ENCODE results near the gene SEMA4D. TPM values are rescaled to one million over a fixed set of nuclear protein-coding genes. Genes with fewer than 3 reads are reported as not detected.

SEMA4D gene
- total RNA-seq, 1 donor from 2014 or later: 46.2 TPM

- no peaks in the 10 kb centered on the region for H3K4me1 ChIP-seq
- intact Hi-C loops (cut with DNase I): no loop called here
- ATAC-seq (no peak), DNase-seq (no peak)
- no peaks in the 10 kb centered on the region for H3K9me3 ChIP-seq
- H3K36me3 ChIP-seq: peaks cover 95% of the 10 kb centered on the region
- no peak overlapping the region for H3K4me3 ChIP-seq
- H3K27me3 ChIP-seq: no peaks in the 10 kb centered on the region
- H3K27ac ChIP-seq: no peak overlapping the region
- no peak for TF ChIP-seq CTCF (IDR thresholded peaks at IDR 0.05)
These were observed 158.1 kb downstream of the SEMA4D start for GRCh38 chr9:89339807-89340206.

- intact Hi-C loops (cut with DNase I): no loop called here
- H3K36me3 ChIP-seq: peaks cover 98% of the 10 kb centered on the region
- no peak for ATAC-seq
- no peak for DNase-seq
- TF ChIP-seq CTCF (IDR thresholded peaks at IDR 0.05): no peak
- no peaks in the 10 kb centered on the region for H3K9me3 ChIP-seq
- no peak overlapping the region for H3K27ac ChIP-seq
- H3K4me3 ChIP-seq: no peak overlapping the region
- no peaks in the 10 kb centered on the region for H3K4me1 ChIP-seq
- no peaks in the 10 kb centered on the region for H3K27me3 ChIP-seq
These were observed 167.4 kb downstream of the SEMA4D start for GRCh38 chr9:89330513-89330912.

- peaks cover 92% of the 10 kb centered on the region for H3K36me3 ChIP-seq
- H3K4me3 ChIP-seq: no peak overlapping the region
- no peak overlapping the region for H3K27ac ChIP-seq
- DNase-seq: no peak
- TF ChIP-seq CTCF (IDR thresholded peaks at IDR 0.05): no peak
- H3K27me3 ChIP-seq: no peaks in the 10 kb centered on the region
- H3K4me1 ChIP-seq: no peaks in the 10 kb centered on the region
- H3K9me3 ChIP-seq: no peaks in the 10 kb centered on the region
- no peak for ATAC-seq
- intact Hi-C loops (cut with DNase I): no loop called here
These were observed 168.0 kb downstream of the SEMA4D start for GRCh38 chr9:89329917-89330316.

- no peak for DNase-seq
- intact Hi-C loops (cut with DNase I): no loop called here
- Histone ChIP-seq H3K4me3 (no peak overlapping the region), H3K9me3 (no peaks in the 10 kb centered on the region), H3K4me1 (peaks cover 5% of the 10 kb centered on the region), H3K36me3 (peaks cover 83% of the 10 kb centered on the region), H3K27me3 (no peaks in the 10 kb centered on the region), H3K27ac (no peak overlapping the region)
- no peak for TF ChIP-seq CTCF (IDR thresholded peaks at IDR 0.05)
- ATAC-seq: no peak
These were observed 169.8 kb downstream of the SEMA4D start for GRCh38 chr9:89328064-89328463.

- Histone ChIP-seq H3K4me1 (peaks cover 8% of the 10 kb centered on the region), H3K36me3 (peaks cover 64% of the 10 kb centered on the region), H3K9me3 (no peaks in the 10 kb centered on the region), H3K4me3 (no peak overlapping the region), H3K27ac (no peak overlapping the region), H3K27me3 (no peaks in the 10 kb centered on the region)
- no peak for TF ChIP-seq CTCF (IDR thresholded peaks at IDR 0.05)
- intact Hi-C loops (cut with DNase I): no loop called here
- ATAC-seq (no peak), DNase-seq (no peak)
These were observed 172.2 kb downstream of the SEMA4D start for GRCh38 chr9:89325733-89326132.

- no peak overlapping the region for H3K27ac ChIP-seq
- TF ChIP-seq CTCF (IDR thresholded peaks at IDR 0.05): no peak
- intact Hi-C loops (cut with DNase I): no loop called here
- no peaks in the 10 kb centered on the region for H3K27me3 ChIP-seq
- H3K9me3 ChIP-seq: no peaks in the 10 kb centered on the region
- H3K36me3 ChIP-seq: peaks cover 47% of the 10 kb centered on the region
- H3K4me3 ChIP-seq: no peak overlapping the region
- ATAC-seq (no peak), DNase-seq (no peak)
- H3K4me1 ChIP-seq: peaks cover 24% of the 10 kb centered on the region
These were observed 174.5 kb downstream of the SEMA4D start for GRCh38 chr9:89323390-89323789.
